Measurements from ENCODE around the gene CCDC6.
"Not testable (repeated sequence)": the region's sequence is repeated elsewhere in the genome, so short reads cannot be mapped to it uniquely, and the experiment has no call there.

CCDC6 gene

GRCh38 chr10:59879363-59879913 is 26.9 kb downstream of the CCDC6 start:
- no peak for DNase-seq

DNA sequence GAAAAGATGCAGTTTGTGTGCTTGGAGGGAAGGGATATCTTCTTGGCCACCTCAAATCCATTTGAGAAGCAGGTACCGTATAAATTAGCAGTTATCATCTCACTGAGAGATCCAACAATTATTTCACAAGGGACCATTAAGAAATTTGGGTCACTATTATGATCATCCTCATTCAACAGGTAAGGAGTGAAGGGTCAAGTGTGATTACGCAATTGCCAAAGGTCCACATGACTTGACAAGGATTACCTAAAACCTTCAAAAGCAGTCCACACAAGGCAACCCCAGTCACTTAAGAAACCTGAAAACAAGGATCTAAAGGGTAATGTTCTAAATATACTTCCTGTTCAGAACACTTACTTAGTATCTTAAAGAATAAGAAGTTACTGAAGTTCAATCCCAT is 27.4 kb downstream of the CCDC6 start:
- no peak for DNase-seq

- no peak for DNase-seq
Measured at GRCh38 chr10:59878289-59878688, 28.1 kb downstream of the CCDC6 start.

DNA sequence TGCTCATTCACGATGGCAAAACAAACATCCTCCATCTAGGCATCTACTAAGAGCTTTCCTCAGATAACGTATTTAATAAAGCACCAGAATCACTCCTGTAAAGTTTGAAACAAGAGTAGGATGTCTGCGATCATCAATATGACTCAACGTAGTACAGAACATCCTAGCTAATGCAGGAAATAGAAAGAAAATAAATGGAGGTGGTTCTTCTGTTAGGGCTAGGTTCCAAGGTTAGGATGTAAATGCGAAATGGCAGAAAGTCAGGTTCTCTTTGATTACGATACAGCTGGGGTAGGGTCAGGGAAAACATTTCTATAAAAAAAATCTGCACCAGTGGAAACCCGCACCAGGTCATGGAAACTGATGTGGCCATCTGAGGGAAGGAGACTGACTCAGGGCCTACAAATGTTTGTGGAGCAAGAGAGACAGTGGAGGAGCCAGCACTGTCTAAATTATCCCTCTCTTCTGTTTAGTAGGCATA is 29.1 kb downstream of the CCDC6 start:
- no peak for DNase-seq

DNA sequence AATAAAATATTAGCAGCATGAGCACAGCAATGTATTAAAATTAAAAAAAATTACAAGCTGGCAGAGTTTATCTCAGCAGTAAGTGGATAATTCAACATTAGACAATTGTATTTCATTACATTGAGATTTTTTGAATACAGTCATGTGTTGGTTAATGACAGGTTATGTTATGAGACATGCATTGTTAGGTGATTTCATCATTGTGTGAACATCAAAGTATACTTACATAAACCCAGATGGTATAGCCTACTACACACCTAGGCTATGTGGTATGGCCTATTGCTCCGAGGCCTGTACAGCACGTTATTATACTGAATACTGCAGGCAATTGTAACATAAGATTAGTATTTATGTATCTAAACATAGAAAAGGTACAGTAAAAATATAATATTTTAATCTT is 29.7 kb downstream of the CCDC6 start:
- DNase-seq: no peak

- not testable (repeated sequence) for DNase-seq
Measured at GRCh38 chr10:59876208-59876607, 30.1 kb downstream of the CCDC6 start.

- DNase-seq: no peak
Measured at GRCh38 chr10:59873896-59874295, 32.5 kb downstream of the CCDC6 start.

DNA sequence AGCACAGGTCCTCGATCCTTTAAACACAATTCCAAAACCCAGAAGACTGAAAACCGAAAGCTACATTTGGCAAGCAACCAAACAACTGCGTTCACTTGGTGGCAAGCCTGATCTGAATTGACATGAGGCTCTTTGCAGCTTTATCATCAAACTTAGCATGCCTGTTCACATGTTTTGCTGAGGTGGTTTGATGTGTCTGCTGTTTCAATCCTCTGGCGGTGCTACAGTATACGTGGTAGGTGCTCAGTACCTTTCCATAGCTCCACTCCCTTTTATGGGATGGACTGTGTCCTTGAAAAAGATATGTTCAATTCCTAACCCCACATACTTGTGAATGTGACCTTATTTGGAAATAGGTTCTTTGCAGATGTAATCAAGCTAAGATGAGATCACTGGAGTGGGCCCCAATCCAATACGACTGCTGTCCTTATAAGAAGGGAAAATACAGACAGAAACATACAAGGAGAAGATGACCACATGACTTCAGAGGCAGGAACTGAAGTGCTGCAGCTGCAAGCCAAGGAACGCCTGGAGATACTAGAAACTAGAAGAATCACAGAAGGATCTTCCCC is 33.4 kb downstream of the CCDC6 start:
- DNase-seq: no peak

GRCh38 chr10:59870152-59870551 is 36.2 kb downstream of the CCDC6 start:
- no peak for DNase-seq

DNA sequence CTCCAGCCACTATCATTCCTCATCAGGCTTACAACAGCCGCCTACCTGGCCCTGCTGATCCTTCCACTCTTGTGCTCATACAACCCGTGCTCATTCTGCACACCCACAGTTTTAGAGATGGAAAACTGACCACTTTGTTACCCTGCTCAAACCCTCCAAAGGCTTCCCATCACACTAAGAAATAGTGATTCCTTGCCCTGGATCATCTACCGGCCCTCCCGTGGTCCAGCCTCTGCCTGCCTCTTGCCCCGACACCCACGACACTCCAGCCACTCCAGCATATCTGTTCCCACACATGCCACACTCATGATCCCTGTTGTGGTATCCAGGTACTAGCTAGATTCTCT is 36.8 kb downstream of the CCDC6 start:
- DNase-seq: no peak

- no peak for DNase-seq
Measured at GRCh38 chr10:59868696-59869593, 37.4 kb downstream of the CCDC6 start.

- no peak for DNase-seq
Measured at GRCh38 chr10:59867590-59867989, 38.8 kb downstream of the CCDC6 start.

DNA sequence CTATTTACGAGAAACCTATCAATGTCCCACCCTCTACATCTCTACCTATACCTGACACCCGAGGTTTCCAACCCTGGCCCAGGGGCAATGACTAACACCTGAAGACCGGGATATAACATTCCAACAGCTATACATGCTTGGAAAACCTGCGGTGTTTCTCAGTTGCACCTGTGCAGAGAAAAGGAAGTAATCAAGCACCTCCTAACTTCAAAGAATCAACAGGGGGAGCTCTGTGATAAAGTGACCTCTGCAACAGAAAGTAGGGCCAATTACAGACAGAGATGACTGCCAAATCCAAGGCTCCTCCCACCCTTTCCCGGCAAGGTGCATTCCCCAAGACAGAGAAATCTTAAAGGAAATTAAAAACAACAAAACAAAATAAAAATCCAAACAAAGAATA is 41.3 kb downstream of the CCDC6 start:
- DNase-seq: no peak

GRCh38 chr10:59864141-59864962 is 42.0 kb downstream of the CCDC6 start:
- no peak for DNase-seq

DNA sequence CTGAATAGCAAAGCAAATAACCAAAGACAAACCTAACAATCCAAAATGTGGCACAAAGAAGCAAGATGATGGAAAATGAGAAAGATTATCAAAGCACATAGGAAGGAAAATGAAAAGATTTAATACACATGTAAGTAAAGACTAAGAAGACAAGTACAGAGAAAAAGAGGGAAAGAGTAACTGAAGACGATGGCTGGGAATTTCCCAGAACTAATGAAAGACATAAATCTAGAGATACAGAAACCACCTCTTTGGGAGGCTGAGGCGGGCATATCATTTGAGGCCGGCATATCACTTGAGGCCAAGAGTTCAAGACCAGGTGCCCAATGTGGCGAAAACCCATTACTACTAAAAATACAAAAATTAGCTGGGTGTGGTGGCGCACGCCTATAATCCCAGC is 46.8 kb downstream of the CCDC6 start:
- no peak for DNase-seq

DNA sequence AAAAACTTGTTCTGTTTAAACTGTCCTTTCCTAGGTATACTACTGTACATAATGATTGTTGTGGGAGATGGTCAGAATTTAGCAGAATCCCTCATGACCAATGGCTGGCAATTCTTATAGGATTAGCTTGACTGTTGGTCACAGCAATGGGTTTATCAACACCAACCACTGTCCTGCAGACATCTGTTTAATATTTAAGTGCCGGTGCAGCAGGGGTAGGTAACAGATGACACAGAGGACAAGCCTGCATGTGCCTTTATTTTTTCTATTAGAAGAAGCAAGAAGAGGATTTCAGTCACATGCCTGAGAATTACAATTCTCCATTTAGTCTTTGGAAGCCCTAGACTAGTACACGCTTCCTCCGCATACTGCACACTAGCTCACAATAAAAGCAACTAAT is 48.4 kb downstream of the CCDC6 start:
- no peak for DNase-seq

DNA sequence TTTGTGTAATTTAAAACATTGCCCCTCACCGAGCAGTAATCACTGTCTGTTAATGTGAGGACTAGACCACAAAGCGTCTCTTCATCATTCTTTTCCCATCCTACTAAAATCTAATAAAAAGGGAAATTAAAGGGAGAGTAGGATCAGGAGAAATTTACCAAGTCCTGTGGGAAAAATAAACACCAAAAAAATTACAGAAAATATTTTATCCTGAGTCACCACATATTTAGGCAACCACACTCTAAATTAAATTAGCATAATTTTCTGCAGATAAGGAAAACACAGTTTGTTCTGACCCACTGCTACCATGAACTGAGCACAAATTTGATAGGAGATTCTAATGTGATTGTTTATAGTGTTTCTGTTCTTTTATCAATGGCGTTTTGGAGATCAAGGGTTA is 49.3 kb downstream of the CCDC6 start:
- DNase-seq: no peak

- no peak for DNase-seq
Measured at GRCh38 chr10:59856104-59856503, 50.3 kb downstream of the CCDC6 start.

GRCh38 chr10:59854571-59854970 is 51.8 kb downstream of the CCDC6 start:
- no peak for DNase-seq

- no peak for DNase-seq
Measured at GRCh38 chr10:59852670-59853069, 53.7 kb downstream of the CCDC6 start.

DNA sequence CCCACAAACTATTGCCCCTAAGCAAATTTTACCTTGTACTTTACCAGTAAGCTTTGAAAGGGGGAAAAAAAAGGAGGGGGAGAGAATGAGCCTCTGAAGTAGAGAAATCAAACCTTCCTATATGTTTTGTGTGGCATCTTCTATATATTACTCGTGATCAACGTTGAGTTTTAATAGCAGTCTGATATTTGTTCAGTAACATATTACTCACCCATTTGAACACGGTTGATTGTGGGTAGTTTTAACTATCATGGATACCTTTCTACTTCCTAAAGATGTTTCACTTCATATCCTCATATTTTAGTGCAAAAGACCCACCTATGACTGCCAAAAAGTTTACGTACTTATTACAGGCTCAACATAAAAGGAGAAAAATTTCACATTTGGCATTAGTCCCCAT is 54.5 kb downstream of the CCDC6 start:
- no peak for DNase-seq

- DNase-seq: no peak
Measured at GRCh38 chr10:59847888-59848287, 58.5 kb downstream of the CCDC6 start.

GRCh38 chr10:59847326-59847725 is 59.0 kb downstream of the CCDC6 start:
- DNase-seq: no peak

Data from NCI-H2081 treated with DMSO at 0.1 percent for 48 hours (cell line).